Activated naive CD4-positive, alpha-beta T cell treated with anti-CD3 and anti-CD28 coated beads, Interleukin-2, amount 50 U/mL, for 16 hours (primary cell): ENCODE measurements around the gene IGFBP6.
"Not testable (repeated sequence)": the region's sequence is repeated elsewhere in the genome, so short reads cannot be mapped to it uniquely, and the experiment has no call there.

Experiments used
- DNase-seq: peaks from one replicate; pipeline ENCODE4 v3.0.0-alpha.2; 2020

Gene IGFBP6

DNA sequence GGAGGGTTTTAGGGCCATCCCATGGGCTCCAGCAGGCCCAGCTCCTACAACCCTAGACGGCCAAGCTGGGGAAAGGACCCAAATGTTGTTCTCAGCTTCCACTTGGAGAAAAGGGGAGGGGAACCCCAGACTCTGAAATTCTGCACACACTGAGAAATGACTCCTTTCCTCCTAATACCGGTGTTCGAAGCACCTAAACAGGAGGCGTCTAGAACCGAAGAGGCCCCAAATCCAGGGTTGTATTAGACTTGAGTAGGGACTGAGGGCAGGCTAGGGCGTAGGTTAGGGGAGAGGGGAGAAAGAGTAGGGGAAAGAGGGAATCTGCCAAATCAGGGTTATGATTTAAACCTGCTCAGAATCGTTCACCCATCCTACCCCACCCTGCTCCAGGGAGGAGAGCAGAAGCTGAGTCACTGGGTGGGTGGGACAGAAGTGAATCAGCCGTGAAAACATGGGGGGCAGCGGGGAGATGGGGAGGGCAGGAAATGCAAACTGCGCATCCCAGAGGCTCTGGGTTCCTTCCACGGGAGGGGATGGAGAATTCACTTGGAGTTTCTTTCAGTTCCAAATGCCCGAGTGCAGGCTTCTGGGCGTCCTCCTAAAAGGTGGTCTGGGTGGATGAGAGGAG is 1.0 kb downstream of the IGFBP6 start:
- DNase-seq: peak; percentile 26

DNA sequence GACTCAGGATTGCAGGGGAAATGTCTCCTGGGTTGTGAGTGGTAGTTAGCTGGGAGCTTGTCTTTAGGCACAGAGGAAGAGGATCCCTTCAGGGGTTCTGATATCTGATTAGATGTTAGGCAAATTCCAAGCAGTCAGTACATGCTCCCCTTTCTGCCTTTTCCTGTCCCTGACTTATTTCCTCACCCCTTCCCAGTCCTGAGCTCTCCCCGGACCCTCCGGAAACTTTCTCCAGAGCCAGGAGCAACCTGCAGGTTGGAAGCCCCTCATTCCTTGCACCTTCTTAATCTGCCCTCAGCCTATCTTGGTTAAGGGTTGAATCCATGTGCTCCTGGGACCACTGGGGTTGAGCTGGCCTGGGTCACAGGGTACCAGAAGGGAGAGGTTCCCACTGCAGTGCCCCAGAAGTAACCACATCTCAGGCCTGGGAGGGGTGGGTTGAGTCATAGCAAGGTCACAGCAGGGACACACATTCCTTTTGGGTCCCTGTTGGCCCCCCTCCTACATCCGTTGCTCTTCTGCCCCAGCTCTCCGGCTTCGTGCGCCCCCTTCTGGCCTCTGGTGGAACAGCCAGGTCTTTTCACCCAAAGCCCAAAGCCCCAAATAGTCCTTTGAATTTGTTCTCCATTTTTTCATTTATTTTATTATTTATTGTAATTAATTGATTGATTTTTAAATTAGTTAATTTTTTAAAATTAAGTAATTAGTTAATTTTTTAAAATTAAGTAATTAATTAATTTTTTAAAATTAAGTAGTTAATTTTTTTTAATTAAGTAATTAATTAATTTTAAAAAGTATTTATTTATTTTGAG is 1.8 kb downstream of the IGFBP6 start:
- DNase-seq: peak; percentile 86

DNA sequence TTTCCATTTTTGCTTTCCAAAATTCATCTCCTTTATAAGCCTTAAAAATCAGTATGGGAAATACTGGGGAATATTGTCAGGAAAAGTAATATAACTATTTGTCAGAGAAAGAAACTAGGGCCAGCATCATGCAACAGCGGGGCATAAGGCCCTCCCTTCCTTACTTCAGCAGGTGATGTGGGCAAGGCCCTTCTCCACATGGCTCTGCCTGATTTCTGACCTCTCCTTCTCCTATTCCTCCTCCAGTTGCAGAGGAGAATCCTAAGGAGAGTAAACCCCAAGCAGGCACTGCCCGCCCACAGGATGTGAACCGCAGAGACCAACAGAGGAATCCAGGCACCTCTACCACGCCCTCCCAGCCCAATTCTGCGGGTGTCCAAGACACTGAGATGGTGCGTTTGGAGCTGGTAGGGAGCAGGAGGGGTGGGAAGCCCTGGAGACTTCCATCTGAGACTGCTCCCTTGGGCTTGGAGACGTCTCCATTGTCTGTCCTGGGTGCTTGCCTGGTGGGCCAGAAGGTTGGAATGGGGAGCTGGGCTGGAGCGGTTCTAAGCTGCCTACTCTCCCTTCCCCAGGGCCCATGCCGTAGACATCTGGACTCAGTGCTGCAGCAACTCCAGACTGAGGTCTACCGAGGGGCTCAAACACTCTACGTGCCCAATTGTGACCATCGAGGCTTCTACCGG is 3.1 kb downstream of the IGFBP6 start:
- DNase-seq: no peak

DNA sequence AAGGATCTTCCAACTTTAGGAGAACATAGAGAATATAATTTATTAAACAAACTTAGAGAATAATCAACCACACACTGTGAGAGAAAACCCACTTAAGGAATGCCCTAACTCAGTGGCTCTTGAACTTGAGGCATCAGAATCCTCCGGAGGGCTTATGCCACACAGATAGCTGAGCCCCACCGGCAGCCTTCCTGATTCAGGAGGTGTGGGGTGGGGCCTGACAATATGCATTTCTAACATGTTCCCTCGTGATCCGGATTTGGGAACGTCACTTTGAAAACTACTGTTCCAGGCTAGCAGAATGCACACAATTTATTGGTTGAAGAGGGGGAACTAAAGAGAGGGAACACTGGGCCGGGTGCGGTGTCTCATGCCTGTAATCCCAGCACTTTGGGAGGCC is 3.8 kb downstream of the IGFBP6 start:
- no peak for DNase-seq

DNA sequence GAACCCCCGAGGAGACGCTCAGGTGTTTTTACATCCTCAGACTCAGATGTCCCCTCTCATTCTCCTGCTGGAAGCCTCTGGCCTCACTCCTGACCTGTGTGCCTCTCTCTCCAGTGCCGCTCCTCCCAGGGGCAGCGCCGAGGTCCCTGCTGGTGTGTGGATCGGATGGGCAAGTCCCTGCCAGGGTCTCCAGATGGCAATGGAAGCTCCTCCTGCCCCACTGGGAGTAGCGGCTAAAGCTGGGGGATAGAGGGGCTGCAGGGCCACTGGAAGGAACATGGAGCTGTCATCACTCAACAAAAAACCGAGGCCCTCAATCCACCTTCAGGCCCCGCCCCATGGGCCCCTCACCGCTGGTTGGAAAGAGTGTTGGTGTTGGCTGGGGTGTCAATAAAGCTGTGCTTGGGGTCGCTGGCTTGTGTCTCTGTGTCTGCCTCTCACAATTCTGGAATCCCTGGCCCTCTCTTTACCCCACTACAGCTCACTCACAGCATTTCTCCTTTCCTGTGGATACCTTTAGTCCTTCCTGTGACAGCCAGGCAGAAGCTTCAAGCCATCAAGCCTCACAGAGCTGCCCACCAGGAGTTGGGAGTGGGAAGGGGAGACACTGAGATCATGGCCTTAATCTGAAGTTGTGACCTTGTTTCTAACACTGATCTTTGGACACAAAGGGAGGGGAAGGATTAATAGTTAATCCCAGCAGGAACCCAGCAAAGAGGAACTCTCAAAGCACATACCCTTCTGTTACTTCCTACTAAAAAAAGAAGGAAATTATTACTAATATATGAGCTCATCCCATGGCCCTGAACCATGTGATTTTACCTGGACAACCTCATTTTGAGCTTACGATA is 4.7 kb downstream of the IGFBP6 start:
- no peak for DNase-seq

DNA sequence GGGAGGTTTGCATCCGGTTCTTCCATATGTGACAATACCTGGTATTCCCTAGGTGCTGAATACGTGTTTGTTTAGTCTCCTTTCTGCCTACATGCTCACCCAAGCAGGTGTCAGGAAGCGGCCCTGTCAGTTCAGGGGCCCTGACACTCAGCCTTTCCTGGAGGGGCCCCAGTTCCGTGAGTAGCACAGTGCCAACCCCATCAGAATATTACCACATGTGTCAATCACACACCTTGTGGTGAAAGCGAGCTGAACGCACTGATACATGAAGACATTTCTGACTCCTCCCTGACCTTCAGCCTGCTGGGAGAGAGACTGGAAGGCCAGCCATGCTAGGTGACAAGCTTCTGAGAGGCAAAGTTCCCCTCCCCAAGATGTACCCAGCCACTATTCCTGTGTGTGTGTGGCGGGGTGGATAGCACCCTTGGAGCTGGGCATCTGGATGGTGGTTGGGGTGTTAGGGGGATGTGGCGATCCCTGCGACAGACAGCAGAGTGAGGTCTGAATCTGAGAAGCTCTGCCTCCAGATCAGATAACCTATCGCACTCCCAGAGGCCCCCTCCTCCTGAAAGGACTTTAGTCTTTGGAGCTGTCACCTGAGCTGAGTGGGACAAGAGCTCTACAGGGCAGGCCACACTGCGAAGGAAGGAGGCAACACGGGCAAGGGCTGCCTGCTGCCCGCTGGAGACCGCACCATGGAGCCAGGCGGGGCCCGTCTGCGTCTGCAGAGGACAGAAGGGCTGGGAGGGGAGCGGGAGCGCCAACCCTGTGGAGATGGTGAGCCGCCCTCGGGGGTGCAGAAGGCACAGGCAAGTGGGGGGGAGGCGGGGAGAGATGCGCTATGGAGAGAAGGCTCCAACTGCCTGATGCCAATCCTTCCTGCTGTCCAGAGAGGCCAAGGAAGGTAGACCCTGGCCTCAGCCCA is 5.7 kb downstream of the IGFBP6 start, which contains the start of gene SOAT2:
Gene SOAT2, plus strand, starts transcription at position 604 of the 925 bp plus-strand sequence. Its CDS starts 92 bp downstream, at position 696.
- peak; percentile 44 for DNase-seq

DNA sequence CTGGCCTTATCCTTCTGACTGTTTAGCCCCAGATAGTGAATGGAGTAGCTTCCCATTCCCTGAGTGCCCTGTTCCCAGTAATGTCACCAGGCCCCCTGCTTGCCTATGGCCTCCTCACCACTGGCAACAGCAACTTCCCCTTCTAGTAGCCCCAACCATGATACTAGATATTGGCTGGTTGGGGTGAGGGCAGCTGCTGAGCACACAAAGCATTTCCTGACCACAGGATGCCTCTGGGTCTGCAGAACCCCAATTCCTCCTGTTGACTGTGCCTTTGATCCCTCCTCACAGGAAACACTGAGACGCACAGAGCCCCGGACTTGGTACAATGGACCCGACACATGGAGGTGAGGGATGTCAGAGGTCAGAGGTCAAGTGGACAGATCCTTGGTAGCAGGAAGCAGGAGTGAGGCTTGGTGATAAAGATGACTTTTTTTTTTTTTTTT is 6.4 kb downstream of the IGFBP6 start:
- no peak for DNase-seq

DNA sequence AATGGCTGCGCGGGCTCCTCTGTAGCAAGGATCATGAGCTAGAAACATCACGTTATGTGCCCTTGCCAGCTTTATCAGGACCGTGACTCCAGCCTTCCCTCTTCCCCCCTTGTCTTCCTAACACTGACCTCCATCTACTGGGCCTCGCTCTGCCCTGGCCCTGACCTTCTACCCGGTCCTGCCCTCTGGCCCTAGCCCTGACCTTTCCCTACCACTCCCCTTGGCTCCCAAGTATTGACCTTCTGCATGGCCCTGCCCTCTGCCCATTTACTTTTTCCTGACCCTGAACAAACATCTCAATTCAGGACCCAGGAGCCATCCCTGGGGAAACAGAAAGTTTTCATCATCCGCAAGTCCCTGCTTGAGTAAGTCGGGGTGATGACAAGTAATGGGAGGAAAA is 7.8 kb downstream of the IGFBP6 start:
- no peak for DNase-seq

DNA sequence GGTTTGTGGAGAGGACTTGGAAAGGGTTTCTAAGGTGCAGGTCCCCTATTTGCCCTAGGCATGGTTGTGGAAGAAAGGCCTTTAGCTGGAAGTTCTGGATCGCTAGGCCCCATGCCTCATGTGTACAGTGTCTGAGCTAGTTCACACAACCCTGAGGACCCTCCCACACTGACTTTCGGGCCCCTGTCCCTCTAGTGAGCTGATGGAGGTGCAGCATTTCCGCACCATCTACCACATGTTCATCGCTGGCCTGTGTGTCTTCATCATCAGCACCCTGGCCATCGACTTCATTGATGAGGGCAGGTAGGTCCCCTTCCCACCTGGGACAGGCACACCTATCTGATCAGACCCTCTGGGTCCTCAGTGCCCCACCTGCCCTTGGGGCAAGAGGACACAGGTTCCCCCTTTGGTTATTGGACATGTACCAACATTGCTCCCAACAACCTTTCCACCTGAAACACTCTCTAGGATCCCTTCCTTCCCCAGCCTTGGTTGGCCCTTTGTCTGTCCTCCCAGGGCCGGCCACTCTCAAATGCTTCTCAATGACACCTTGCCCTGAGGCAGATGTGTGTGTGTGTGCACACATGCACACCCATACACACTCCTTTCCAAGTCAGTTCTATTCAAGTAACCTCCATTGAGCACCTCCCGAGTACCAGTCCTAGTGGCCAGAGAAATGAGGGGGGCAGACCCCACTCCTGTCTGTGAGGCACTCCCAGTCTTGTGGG is 8.4 kb downstream of the IGFBP6 start:
- DNase-seq: no peak

DNA sequence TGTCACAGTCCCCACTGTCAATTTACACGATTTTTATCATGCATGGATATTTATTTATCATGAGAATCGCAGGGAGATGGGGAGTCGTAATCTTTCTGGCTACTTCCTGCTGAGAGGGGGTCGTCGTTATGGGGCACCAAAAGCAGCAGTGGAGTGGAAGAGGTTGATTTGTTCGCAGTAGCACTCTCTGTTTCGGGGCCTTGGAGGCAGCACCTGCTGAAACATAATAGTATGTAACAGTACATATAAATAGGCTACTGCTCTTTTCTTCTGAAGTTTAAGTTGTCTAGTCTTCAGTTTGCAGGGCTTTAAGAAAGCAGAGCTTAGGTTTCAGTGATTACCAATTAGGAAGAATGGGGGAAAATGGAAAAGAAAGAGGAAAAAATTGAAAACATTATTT is 9.7 kb downstream of the IGFBP6 start:
- no peak for DNase-seq

DNA sequence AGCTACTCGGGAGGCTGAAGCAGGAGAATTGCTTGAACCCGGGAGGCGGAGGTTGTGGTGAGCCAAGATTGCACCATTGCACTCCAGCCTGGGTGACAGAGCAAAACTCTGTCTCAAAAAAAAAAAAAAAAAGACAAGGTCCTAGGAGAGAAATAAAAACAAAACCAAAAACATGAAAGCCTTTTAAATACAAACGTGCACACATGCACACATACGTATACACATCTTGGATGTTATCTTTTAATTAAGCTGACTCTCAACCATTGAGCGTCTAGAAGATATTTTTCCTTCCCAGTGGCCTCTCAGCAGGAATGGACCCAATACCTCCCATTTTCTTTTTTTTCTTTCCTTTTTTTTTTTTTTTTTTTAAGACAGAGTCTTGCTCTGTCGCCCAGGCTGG is 15.0 kb downstream of the IGFBP6 start:
- DNase-seq: not testable (repeated sequence)

DNA sequence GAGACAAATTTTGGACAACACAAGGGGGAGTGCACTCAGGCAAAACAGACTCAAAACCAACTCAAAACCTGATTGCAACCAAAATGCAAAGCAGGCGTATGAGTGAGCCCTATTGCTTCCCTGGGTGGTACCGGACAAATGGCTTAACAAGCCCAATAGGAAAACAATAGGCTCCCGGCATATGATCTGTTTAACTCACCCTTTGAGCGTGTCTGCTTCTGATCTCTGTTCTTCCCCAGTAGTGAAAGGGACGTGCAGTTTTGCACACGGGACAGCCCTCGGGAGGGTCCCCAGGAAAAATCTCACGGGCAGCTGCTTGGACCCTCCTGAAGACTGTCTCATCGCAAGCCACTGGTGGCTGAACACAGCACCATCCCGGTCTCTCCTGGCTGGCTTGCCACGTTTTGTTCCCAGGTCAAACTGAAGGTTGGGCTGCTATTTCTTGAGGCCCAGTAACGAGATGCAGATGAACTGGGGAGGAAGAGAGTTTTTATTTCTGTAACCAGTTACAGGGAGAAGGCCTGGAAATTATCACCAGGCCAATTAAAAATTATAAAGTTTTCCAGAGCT is 15.8 kb downstream of the IGFBP6 start:
- no peak for DNase-seq

DNA sequence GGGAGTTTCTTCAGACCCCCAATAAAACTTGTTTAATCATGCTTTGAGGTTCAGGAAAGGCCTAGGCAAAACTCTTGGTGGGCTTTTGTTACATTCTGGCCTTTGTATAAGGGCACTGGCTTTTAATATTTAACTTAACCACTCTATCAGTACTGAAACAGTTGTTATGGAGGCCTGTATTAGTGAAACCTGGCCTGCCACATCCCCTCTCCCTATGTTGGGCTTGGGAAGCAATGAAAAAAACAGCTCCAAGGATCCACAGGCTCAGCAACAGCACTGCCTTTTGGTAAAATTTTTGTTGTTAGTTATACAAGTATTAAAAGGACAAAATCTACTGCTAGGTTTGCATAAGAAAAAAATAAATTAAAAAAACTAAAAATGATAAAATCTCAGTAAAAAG is 16.5 kb downstream of the IGFBP6 start:
- DNase-seq: no peak

DNA sequence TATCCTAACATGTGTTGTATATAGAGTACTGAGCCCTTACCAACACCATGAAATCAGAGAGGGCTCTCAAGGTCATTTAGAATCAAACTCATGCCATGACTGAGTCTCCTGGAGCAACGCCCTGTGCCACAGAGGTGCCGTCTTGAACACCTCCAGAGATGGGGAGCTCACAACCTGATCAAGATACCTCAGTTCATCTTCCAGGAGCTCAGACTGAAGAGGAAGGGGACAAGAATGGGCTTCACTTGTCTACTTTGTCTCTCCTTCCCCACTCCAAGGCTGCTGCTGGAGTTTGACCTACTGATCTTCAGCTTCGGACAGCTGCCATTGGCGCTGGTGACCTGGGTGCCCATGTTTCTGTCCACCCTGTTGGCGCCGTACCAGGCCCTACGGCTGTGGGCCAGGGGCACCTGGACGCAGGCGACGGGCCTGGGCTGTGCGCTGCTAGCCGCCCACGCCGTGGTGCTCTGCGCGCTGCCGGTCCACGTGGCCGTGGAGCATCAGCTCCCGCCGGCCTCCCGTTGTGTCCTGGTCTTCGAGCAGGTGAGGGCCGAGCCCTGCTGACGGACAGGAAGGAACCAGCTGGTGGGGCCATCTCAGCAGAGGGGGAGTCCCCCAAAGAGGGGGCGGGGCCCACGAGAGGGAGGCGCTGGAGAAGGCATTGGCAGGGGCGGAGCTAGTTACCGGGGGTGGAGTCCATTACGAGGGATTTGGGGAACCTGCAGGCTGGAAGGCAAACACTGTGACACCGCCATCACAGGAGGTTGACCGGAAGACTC is 17.8 kb downstream of the IGFBP6 start:
- no peak for DNase-seq

DNA sequence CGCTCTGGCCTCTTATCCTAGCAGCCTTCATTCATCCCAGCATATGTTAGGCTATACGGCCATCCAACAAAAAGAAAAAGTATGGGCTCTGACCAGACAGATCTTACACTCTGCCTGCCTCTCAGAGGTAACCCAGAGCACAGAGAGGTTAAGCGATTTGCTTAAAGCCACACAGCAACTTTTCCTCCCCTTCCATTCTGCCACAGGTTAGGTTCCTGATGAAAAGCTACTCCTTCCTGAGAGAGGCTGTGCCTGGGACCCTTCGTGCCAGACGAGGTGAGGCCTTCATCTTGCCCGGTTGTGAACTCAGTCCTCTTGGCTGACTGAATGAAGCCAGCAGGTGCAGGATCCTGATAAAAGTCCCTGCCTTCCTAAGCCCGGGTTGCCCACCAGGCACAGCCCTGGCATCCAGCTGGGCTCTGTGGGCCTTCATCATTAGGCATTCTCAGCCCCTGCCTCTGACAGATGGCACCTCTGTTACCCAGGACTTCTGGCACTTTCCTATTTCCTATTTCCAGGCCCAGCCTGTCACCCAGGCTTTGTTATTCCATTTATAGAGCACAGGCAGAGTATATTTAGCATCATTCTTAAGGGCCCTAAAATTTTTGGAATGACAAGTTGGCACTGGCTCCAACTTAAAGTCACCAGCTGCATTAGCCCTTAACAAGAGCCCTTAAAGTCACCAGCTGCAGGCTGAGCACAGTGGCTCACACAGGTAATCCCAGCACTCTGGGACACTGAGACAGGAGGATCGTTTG is 18.6 kb downstream of the IGFBP6 start:
- DNase-seq: no peak

DNA sequence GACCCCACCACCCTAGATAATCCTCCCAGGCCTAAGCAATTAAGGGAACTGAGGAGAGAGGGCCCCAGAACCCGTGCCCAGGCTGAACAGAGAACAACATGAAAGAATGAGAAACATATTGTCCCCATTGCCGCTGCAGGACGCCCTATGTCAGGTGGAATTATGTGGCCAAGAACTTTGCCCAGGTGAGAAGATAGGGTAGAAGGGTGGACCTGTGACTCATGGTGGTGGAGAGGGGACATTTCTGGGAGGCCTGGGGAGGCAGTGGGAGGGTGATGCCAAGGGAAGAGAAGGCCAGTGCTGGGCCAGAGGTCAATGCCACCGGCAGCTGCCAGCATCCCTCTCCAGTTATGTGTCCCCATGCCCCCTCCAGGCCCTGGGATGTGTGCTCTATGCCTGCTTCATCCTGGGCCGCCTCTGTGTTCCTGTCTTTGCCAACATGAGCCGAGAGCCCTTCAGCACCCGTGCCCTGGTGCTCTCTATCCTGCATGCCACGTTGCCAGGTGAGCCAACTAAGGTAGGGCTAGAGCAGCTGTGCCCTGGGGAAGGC is 21.4 kb downstream of the IGFBP6 start:
- DNase-seq: no peak

DNA sequence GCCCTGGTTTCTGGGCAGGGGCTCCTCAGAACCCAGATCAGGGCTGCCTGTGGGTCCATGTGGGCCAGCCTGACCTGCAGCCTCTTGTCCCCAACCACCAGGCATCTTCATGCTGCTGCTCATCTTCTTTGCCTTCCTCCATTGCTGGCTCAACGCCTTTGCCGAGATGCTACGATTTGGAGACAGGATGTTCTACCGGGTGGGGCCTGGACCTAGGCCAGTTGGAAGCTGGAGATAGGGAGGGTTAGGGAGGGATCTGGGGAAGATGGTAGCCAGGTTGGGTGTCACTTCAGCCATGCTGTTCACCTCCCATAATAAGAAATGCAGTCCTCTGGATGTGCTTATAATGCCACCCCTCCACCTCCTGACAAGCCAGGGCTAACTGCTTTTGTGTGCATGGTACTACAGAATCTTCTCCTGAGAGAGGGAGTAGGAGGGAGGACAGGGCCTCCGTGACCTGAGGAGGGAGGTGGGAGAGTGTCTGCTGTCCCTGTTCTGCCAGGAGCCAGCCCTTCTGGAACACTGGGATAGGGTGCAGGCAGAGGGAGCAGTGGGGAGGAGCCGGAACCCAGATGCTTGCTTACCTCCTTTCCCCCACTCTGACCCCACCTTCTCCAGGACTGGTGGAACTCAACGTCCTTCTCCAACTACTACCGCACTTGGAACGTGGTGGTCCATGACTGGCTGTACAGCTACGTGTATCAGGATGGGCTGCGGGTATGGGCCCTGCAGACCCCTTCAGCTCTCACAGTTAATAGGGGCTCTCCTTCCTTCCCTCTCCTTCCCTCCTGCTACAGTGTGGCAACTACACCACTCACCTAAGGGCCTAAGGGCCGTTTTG is 23.4 kb downstream of the IGFBP6 start:
- DNase-seq: no peak

DNA sequence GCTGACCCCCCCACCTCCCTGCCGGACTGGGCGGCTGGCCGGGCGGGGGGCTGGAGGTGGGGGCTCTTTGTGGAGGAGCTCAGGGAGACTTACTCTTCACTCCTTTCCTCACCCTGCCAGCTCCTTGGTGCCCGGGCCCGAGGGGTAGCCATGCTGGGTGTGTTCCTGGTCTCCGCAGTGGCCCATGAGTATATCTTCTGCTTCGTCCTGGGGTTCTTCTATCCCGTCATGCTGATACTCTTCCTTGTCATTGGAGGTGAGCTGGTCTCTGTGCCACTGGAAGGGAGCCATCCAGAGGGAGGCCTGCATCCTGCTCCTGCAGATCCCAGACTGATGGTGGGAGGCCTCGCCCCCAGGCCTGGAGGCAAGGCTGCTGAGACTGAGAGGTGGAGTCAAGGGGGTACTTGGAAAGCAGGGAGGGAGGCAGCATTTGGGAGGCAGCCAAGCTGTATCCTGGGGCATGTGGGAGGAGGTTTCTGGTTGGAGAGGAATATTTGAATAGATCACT is 25.5 kb downstream of the IGFBP6 start:
- no peak for DNase-seq
